Ramos (cell line): ENCODE measurements around the gene LEO1.

Experiments
- in situ Hi-C: fragments of 300-500 bp; cut with MboI; formaldehyde crosslinking; loops from one replicate; pipeline ENCODE4 v1.14.3; 2022; ENCODE audit warnings: low sequenced_read_pairs; ENCODE audit not compliant: unreplicated experiment

LEO1 gene

GRCh38 chr15:51935466-51936104 lies 36.0 kb downstream of the LEO1 start:
- in situ Hi-C loops: no loop called here

- in situ Hi-C loops: no loop called here
Measured at GRCh38 chr15:51932161-51932560, 39.4 kb downstream of the LEO1 start.

GRCh38 chr15:51931638-51932037 lies 39.9 kb downstream of the LEO1 start:
- in situ Hi-C loops: no loop called here

- in situ Hi-C loops: no loop called here
Measured at GRCh38 chr15:51931016-51931415, 40.6 kb downstream of the LEO1 start.

GRCh38 chr15:51926809-51927208 lies 44.8 kb downstream of the LEO1 start:
- in situ Hi-C loops: no loop called here

- in situ Hi-C loops: no loop called here
Measured at GRCh38 chr15:51924156-51925068, 47.2 kb downstream of the LEO1 start.

GRCh38 chr15:51917493-51917892 lies 54.1 kb downstream of the LEO1 start:
- in situ Hi-C loops: no loop called here

GRCh38 chr15:51912528-51912927 lies 59.0 kb downstream of the LEO1 start:
- in situ Hi-C loops: no loop called here

- in situ Hi-C loops: no loop called here
Measured at GRCh38 chr15:51909584-51909983, 62.0 kb downstream of the LEO1 start.

GRCh38 chr15:51908316-51908715 lies 63.3 kb downstream of the LEO1 start:
- in situ Hi-C loops: no loop called here

- in situ Hi-C loops: no loop called here
Measured at GRCh38 chr15:51907136-51907862, 64.3 kb downstream of the LEO1 start.

GRCh38 chr15:51904931-51905330 lies 66.6 kb downstream of the LEO1 start:
- in situ Hi-C loops: no loop called here

GRCh38 chr15:51904421-51904820 lies 67.2 kb downstream of the LEO1 start:
- in situ Hi-C loops: no loop called here

GRCh38 chr15:51889486-51889885 lies 82.1 kb downstream of the LEO1 start:
- in situ Hi-C loops: no loop called here

GRCh38 chr15:51888593-51889195 lies 82.9 kb downstream of the LEO1 start:
- in situ Hi-C loops: no loop called here
